Keratinocyte (primary cell): ENCODE results near the gene DCAKD.

Experiments
- CTCF ChIP-seq, 3 experiments: IDR thresholded peaks in 1 of 3; conservative IDR thresholded peaks in 1 of 3; optimal IDR thresholded peaks in 1 of 3; 2 replicates in 2 of 3; 3 replicates in 1 of 3; pipeline versions ENCODE3 to v1.5.1; 2011; ENCODE audit warnings: low read length in 3 of 3, mild to moderate bottlenecking in 3 of 3, moderate library complexity in 2 of 3, control low read depth in 1 of 3, inconsistent platforms in 1 of 3; ENCODE audit not compliant: insufficient read depth in 2 of 3; ENCODE audit errors: extremely low read depth in 1 of 3
- EZH2 ChIP-seq: IDR thresholded peaks from one replicate; pipeline ENCODE4 v1.6.1; 2012; ENCODE audit warnings: inconsistent platforms, mild to moderate bottlenecking, low read length, moderate library complexity

DNA sequence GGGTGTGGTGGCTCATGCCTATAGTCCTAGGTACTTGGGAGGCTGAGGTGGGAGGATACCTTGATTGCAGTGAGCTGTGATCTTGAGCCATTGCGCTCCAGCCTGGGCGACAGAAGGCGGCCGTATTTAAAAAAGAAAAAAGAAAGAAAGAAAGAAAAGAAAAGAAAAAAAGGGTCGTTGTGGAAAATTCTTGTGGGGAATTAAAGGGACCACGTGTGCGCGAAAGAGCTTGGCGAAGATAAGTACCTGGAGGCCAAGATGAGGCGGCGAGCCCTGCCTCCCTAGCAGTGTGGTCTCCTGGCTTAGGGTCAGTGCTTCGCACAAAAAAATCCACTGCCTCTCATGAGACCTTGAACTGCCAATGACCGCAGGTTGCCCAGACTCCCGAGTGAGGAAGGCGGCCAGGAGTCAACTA is 9.0 kb upstream of the DCAKD start:
- TF ChIP-seq CTCF (optimal IDR thresholded peaks at IDR 0.05 in 1 of 3, IDR thresholded peaks at IDR 0.05 in 1 of 3, conservative IDR thresholded peaks at IDR 0.05 in 1 of 3; ENCODE audit: extremely low read depth in 1 of 3, insufficient read depth in 2 of 3, low read length in 3 of 3) (no peak), EZH2 (no peak)
